Keratinocyte (primary cell): ENCODE results near the gene MED26. TPM values are rescaled to one million over a fixed set of nuclear protein-coding genes. Genes with fewer than 3 reads are reported as not detected.

Experiments used
- DNase-seq: peaks from one replicate; pipeline ENCODE4 v3.0.0-alpha.2; 2011; ENCODE audit warnings: low read depth, missing footprints, low spot score
- FAIRE-seq: peaks from 2 replicates; lab custom pipeline; 2011; peaks lifted over from hg19 to GRCh38; lab: Jason Lieb, UNC
- H2AFZ ChIP-seq: 2 replicates; pipeline ENCODE4 v1.6.0; 2012; ENCODE audit warnings: low read length, control low read depth, inconsistent platforms; ENCODE audit not compliant: control insufficient read depth
- H3K27ac ChIP-seq: 2 replicates; pipeline ENCODE4 v1.5.1; 2011; ENCODE audit warnings: low read length; ENCODE audit not compliant: control insufficient read depth, insufficient read depth
- H3K27me3 ChIP-seq: 3 replicates; pipeline ENCODE4 v1.6.0; 2011; ENCODE audit warnings: low read length; ENCODE audit not compliant: control insufficient read depth, insufficient read depth; ENCODE audit errors: extremely low read depth
- H3K36me3 ChIP-seq, 2 experiments: 2 replicates in 1 of 2; 3 replicates in 1 of 2; pipeline ENCODE4 v1.5.1; 2011; ENCODE audit warnings: low read length in 2 of 2, mild to moderate bottlenecking in 1 of 2; ENCODE audit not compliant: control insufficient read depth in 2 of 2, insufficient read depth in 2 of 2; ENCODE audit errors: extremely low read depth in 1 of 2
- H3K4me1 ChIP-seq: 3 replicates; pipeline ENCODE4 v1.5.1; 2011; ENCODE audit warnings: low read length; ENCODE audit not compliant: control insufficient read depth, insufficient read depth; ENCODE audit errors: extremely low read depth
- H3K4me2 ChIP-seq: 3 replicates; pipeline ENCODE4 v1.6.0; 2011; ENCODE audit warnings: low read depth, low read length; ENCODE audit not compliant: control insufficient read depth, insufficient read depth; ENCODE audit errors: extremely low read depth
- H3K4me3 ChIP-seq, 3 experiments: fragments of 200-600 bp in 1 of 3; sonication (generic) in 1 of 3; 2 replicates in 2 of 3; 3 replicates in 1 of 3; pipeline ENCODE4 v1.5.1; 2011 to 2016; ENCODE audit warnings: low read length in 3 of 3, mild to moderate bottlenecking in 3 of 3, control low read depth in 2 of 3, inconsistent platforms in 1 of 3, low read depth in 1 of 3, mixed read lengths in 1 of 3, mixed run types in 1 of 3, moderate library complexity in 1 of 3; ENCODE audit not compliant: control insufficient read depth in 2 of 3, insufficient read depth in 2 of 3; ENCODE audit errors: extremely low read depth in 1 of 3
- H3K79me2 ChIP-seq: 2 replicates; pipeline ENCODE4 v1.6.0; 2012; ENCODE audit warnings: low read length; ENCODE audit not compliant: control insufficient read depth, insufficient read depth
- H3K9ac ChIP-seq: 3 replicates; pipeline ENCODE4 v1.6.0; 2011; ENCODE audit warnings: low read length; ENCODE audit not compliant: control insufficient read depth, insufficient read depth; ENCODE audit errors: extremely low read depth
- H3K9me1 ChIP-seq: 3 replicates; pipeline ENCODE4 v1.6.0; 2011; ENCODE audit warnings: low read length; ENCODE audit not compliant: control insufficient read depth, insufficient read depth; ENCODE audit errors: extremely low read depth
- H3K9me3 ChIP-seq: 2 replicates; pipeline ENCODE4 v1.5.1; 2012; ENCODE audit warnings: low read depth, low read length; ENCODE audit not compliant: control insufficient read depth
- H4K20me1 ChIP-seq: 3 replicates; pipeline ENCODE4 v1.6.0; 2011; ENCODE audit warnings: low read length; ENCODE audit not compliant: control insufficient read depth, insufficient read depth; ENCODE audit errors: extremely low read depth
- CTCF ChIP-seq, 3 experiments: IDR thresholded peaks in 1 of 3; conservative IDR thresholded peaks in 1 of 3; optimal IDR thresholded peaks in 1 of 3; 2 replicates in 2 of 3; 3 replicates in 1 of 3; pipeline versions ENCODE3 to v1.5.1; 2011; ENCODE audit warnings: low read length in 3 of 3, mild to moderate bottlenecking in 3 of 3, moderate library complexity in 2 of 3, control low read depth in 1 of 3, inconsistent platforms in 1 of 3; ENCODE audit not compliant: insufficient read depth in 2 of 3; ENCODE audit errors: extremely low read depth in 1 of 3
- EZH2 ChIP-seq: IDR thresholded peaks from one replicate; pipeline ENCODE4 v1.6.1; 2012; ENCODE audit warnings: inconsistent platforms, mild to moderate bottlenecking, low read length, moderate library complexity
- dilution Hi-C: fragments of 300-500 bp; cut with MboI; formaldehyde crosslinking; loops from one replicate; pipeline ENCODE4 v1.7.0; 2020; ENCODE audit warnings: low sequenced_read_pairs; ENCODE audit not compliant: extremely low pct_ligation_motif_present
- polyA plus RNA-seq, 5 experiments: library from polyadenylated mRNA; depleted of rRNA in 3 of 5; stranded (reverse) in 3 of 5; stranded (forward) in 1 of 5; unstranded in 1 of 5; fragments of >200 nt; gene quantifications; 1 replicate in 1 of 5; 2 replicates in 3 of 5; 3 replicates in 1 of 5; pipeline versions ENCODE4 v1.2.1 to v1.2.3, GENCODE V29; 2011 to 2012; ENCODE audit warnings: missing spikeins in 2 of 5, low read depth in 1 of 5, low replicate concordance in 1 of 5

MED26 gene
- polyA plus RNA-seq, 1 donor (not counting 4 experiments of a cell fraction or from before 2014, with no cell fraction given), result 4.7 TPM

- Histone ChIP-seq H3K4me2 (no peak overlapping the region), H3K4me3 (no peak overlapping the region), H2AFZ (no peak overlapping the region), H4K20me1 (peaks cover 61% of the 10 kb centered on the region), H3K9me3 (no peaks in the 10 kb centered on the region), H3K27ac (no peak overlapping the region), H3K36me3 (peaks cover 18 to 22% of the 10 kb centered on the region in 2 experiments), H3K27me3 (no peaks in the 10 kb centered on the region), H3K4me1 (peaks cover 3% of the 10 kb centered on the region), H3K9ac (no peak overlapping the region), H3K79me2 (peaks cover 98% of the 10 kb centered on the region), H3K9me1 (peaks cover 11% of the 10 kb centered on the region)
- dilution Hi-C loops, result no loop called here
- DNase-seq (no peak), FAIRE-seq (no peak)
- TF ChIP-seq CTCF (optimal IDR thresholded peaks at IDR 0.05 in 1 of 3, IDR thresholded peaks at IDR 0.05 in 1 of 3, conservative IDR thresholded peaks at IDR 0.05 in 1 of 3; ENCODE audit: extremely low read depth in 1 of 3, insufficient read depth in 2 of 3, low read length in 3 of 3) (no peak), EZH2 (no peak)
Observed at GRCh38 chr19:16620018-16620417, 8.0 kb downstream of the MED26 start.

- peaks cover 15 to 20% of the 10 kb centered on the region in 2 experiments for H3K36me3 ChIP-seq
- H3K79me2 ChIP-seq, result peaks cover 98% of the 10 kb centered on the region
- dilution Hi-C loops, result no loop called here
- H3K9me3 ChIP-seq, result no peaks in the 10 kb centered on the region
- DNase-seq (no peak), FAIRE-seq (no peak)
- H3K9me1 ChIP-seq, result peaks cover 11% of the 10 kb centered on the region
- peaks cover 66% of the 10 kb centered on the region for H4K20me1 ChIP-seq
- TF ChIP-seq EZH2 (no peak), CTCF (optimal IDR thresholded peaks at IDR 0.05 in 1 of 3, IDR thresholded peaks at IDR 0.05 in 1 of 3, conservative IDR thresholded peaks at IDR 0.05 in 1 of 3; ENCODE audit: extremely low read depth in 1 of 3, insufficient read depth in 2 of 3, low read length in 3 of 3) (no peak)
- H3K27me3 ChIP-seq, result no peaks in the 10 kb centered on the region
- no peak overlapping the region for H3K27ac ChIP-seq
- no peak overlapping the region for H3K4me2 ChIP-seq
- H3K4me3 ChIP-seq, result no peak overlapping the region
- no peak overlapping the region for H2AFZ ChIP-seq
- no peak overlapping the region for H3K9ac ChIP-seq
- peaks cover 7% of the 10 kb centered on the region for H3K4me1 ChIP-seq
Observed at GRCh38 chr19:16619457-16619856, 8.5 kb downstream of the MED26 start.
